Endothelial cell of hepatic sinusoid (primary cell): ENCODE results near the gene SHOC1.
"Not testable (repeated sequence)": the region's sequence is repeated elsewhere in the genome, so short reads cannot be mapped to it uniquely, and the experiment has no call there.

Experiments
- in situ Hi-C: cut with HindIII; loops from 2 replicates; pipeline ENCODE4 v1.10.0; 2017; ENCODE audit warnings: low sequenced_read_pairs

The SHOC1 gene

DNA sequence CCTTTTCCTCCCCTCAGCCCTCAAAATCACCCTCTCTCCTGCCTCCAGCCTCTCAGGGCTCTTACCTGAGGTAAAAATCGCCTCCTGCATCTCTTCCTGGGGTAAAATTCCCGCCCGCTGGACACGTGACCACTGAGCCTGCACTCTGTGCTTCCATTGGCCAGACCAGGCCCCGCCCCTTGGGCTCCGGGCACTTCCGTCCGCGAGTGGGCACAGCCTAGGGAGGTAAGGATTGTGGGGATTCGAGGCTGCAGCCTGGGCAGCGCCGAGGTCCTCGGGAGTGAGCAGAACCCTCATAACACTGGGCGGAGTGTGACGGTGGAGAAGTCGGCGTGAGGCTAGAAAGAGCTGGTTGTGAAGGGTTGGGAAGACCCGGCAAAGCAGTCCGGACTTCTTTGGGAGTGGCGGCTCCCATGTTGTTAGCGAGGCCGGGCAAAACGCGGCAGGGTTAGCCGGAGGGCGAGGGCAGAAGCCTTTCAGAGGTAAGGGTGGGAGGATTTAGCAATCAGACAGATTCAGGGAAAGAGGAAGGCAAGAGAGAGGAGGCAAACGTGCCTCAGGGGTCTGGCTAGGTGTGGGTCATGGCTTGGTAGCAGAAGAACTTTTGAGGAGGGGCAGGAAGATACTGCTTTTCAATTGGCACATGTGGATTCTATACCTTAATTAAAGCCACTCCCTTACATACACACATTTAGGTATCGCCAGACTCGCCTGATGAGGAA lies at the start of gene SHOC1:
Gene SHOC1 (minus strand): TSS at position 103 of the 722 bp plus-strand sequence. CDS start 3,519 bp downstream, outside the sequence.
- in situ Hi-C loops, result no loop called here

DNA sequence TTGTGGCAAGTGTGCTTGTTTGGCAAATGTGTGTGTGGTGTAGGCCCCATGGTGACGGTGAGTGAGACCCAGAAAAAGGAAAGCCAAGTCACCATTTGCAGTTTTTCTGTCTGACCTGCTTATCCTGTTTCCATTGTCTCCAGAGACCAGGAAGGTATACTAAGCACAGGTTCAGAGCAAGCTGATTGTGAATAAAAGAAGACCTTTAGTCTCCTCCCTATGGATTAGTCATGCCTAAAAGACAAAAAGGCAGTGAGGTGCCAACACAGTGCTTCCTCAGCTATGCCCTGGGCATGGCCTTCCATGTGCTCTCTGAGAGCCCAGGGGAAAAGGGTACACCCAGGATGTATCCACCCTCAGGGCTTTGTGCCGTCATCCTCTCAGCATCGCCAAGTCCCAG lies 49.2 kb upstream of the SHOC1 start:
- in situ Hi-C loops, result no loop called here

DNA sequence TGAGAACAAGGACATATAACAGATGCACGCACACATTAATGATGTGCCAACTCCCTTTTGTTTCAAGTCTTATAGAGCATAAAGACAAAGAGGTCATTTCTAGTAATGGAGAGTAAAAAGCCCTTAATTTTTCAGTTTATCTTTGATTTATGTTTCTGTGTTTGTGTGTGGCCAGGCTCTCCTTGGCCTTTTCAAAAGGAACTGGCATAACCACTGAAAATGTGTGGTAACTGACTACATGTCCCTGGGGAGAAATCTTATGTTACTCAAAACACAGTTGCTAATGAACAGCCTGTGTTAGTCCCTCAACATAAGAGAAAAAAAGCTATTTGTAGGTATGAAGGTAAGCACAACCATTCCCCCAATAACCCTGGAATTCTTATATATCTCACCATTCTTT lies 47.6 kb upstream of the SHOC1 start:
- in situ Hi-C loops, result no loop called here

DNA sequence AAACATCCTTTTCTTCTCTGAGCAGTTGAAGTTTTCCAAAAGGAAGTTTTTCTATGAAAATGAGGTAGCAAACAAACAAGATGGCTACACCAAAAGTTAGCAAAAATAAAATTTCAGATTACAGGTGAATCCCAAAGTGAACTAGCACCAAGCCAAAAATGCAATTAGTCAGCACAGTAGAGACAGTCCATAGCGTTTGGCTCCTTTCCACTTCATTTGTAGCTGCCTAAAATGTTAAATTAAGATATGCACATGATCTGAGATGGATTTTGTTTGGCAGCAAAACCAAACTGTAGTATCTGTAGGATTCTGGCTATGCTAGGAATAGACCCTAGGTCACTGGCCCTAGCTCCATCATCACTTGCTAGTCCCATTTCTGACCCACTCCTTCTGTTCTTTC lies 45.7 kb upstream of the SHOC1 start:
- in situ Hi-C loops, result no loop called here

DNA sequence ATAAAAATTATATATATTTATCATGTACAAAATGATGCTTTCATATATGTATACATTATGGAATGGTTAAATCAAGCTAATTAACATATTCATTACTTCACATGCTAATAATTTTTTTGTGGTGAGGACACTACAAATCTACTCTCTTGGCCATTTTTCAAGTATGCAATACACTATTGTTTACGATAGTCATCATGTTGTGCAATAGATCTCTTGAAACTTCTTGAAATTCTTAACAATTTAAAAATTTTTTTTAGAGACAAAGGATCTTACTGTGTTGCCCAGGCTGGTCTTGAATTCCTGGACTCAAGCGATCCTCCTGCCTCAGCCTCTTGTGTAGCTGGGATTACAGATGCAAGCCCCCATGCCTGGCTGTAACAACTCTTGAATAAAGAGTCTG lies 45.2 kb upstream of the SHOC1 start:
- in situ Hi-C loops, result no loop called here

DNA sequence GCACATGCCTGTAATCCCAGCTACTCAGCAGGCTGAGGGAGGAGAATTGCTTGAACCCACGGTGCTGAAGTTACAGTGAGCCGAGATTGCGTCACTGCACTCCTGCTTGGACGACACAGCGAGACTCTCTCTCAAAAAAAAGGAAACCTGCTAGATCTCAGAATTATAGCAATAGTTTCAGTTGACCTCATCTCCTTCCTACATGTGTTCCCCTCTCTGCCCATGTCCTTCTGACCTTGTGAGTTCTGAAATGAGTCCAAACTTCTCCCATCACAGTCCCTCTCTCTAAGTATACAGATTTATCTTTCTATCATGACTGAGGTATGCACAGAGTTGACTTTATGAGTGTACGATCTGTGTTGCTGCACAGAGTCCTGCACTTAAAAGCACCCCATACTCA lies 44.6 kb upstream of the SHOC1 start:
- in situ Hi-C loops, result no loop called here

DNA sequence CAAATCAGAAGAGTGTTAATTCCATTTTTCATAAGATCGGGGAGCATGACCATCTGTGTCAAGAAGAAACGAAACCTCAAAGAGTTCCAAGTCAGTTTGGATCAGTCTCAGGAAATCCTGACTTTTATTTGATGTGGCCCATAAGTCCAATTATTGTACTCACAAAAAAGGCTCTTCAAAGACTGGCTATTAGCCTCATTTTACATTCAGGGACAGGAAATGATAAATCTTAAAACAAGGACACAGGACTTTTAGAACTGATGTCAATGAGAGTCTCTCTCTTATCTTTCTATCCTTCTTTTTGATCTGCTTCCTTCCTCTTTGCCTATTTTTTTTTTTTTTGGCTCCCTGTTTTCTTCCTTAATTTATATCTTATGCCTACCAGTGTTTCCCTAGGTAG lies 43.7 kb upstream of the SHOC1 start:
- in situ Hi-C loops, result no loop called here

DNA sequence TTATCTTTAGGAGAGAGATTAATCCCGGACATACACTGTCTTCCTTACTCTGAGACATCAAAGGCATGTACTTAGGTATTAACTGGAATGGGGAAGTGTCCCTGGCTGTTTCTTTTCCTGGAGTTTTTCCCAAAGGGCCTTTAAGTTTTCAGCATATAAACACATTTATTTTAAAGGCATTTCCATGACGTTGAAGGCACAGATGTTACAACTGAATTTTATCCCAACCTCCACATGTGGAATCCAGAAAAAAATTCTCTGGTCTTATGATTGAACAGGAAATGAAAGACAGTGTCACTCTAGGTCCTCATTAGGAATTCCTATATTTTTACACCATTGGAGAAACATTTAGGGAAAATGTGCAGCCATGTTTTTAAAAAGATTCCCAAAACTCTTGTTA lies 41.6 kb upstream of the SHOC1 start:
- in situ Hi-C loops, result no loop called here

DNA sequence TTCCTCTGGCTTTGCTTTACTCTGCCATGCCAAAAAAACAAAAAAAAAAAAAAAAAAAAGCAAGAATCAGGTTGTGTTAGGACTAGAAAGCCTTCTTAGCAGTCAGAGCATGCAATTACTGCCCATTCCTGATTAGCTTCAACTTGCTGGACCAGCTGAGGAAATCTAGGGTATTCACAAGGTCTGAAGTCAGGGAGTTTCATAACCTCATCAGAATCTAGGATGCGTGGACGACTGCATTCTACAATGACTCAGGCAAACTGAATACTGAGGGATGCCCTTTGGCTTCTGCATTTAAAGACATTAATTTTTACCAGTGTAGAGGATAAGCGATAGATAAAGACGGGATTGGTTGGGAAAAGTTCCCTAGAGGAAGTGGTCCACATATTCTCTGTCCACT lies 39.2 kb upstream of the SHOC1 start:
- in situ Hi-C loops, result no loop called here

DNA sequence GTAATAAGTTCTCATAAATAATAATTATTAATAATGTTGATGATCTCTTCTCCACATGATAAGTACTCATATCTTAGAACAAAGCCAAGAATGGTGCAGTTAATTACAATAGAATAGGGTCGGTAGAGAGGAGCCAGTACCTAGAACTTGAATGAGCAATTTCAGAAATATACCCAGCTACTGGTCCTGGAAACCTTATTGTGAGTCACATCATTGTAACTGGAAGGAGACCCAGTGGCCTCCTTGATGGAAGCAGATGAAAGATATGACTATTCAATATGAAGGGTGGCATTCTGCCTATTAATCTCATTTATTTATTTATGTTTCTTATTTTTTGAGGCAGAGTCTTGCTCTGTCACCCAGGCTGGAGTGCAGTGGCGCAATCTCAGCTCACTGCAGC lies 37.7 kb upstream of the SHOC1 start:
- in situ Hi-C loops, result no loop called here

DNA sequence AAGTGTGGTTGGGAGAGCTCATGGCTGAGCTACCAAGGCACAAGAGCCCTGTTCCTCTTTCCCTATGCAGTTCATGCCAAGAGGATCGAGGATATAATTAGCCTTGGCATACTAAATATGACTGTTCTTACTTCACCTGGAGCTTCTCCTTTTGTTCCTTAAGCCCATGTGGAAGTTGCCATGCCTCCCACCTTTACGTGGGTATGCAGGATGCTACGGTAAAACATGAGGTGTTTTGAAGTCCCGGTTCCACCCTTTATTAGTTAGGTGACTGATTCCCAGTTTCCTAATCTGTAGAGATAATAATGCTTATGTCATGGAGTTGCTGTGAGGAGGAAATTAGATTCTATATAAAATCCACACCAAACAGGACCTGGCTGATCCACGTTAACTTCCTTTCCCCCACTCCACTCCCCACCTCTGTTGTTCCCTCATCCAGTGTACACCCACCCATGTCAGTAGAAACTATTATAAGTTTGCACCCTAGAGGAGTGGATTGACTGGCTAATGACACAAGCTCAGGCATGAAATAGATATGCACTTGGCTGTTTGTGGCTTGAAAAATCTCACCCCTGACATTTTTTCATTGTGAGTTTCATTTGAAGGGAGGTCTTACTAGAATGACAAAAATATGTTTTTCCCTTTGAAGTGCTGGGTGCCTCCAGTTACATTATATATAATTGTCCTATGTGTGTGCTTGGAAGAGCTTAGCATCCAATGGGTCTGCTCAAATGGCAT lies 36.8 kb upstream of the SHOC1 start:
- in situ Hi-C loops, result no loop called here

DNA sequence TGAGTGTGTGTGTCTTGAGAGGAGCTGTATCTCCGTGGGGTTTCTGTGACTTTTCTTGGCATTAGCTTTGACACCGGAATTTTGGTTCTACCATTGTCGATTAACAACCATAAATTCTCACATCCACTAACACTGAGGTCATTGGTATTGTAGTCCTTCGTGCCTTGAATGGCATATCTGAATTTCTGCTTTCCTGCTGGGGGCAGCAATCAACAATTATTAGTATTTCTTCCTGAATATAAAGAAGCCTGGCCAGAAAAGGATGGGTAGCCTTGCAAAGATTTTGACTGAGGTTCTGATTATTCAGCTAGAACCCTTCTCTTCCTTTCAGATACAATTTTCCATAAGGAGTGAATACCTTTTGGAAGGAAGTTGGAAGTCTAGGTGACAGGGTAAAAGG lies 33.5 kb upstream of the SHOC1 start:
- in situ Hi-C loops, result no loop called here

DNA sequence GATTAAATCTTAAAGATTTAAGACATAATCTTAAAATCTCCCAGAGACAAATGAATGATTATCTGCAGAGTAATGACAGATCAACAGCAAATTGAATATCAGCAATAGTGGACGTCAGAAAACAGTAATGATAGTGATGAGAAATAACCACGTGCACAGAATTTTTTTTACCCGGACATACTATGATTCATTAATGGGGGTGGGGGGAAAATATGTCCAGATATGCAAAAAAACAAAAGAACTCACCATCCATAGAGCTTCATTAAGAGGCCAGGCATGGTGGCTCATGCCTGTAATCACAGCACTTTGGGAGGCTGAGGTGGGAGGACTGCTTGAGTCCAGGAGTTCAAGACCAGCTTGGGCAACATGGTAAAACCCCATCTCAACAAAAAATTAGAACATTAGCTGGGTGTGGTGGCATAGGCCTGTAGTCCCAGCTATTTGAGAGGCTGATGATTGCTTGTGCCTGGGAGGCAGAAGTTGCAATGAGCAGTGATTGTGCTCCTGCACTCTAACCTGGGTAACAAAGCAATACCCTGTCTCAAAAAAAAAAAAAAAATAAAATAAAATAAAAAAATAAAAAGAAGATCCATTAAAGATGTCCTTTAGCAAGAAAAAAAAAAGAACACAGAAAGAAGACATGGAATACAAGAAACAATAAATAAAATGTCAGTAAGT lies 30.9 kb upstream of the SHOC1 start:
- in situ Hi-C loops, result no loop called here

DNA sequence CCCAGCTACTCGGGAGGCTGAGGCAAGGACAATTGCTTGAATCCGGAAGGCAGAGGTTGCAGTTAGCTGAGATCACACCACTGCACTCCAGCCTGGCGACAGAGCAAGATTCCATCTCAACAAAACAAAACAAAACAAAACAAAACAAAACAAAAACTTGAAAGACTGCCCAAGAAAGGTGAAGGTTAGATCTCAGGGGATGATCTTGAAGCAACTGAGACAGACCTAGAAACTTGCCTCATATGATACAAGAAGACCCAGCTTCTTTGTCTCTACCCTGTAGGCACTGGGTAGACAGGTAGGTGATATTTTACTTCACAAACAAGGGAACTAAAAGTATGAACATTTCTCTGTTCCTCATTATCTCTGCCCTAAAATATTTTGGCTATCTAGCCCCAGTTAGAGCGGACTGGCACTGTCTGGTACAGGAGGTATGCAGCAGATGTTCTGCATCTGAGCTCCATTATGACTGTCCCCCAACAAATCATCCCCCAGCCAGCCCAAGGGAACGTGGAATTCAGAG lies 26.3 kb upstream of the SHOC1 start:
- in situ Hi-C loops, result no loop called here

DNA sequence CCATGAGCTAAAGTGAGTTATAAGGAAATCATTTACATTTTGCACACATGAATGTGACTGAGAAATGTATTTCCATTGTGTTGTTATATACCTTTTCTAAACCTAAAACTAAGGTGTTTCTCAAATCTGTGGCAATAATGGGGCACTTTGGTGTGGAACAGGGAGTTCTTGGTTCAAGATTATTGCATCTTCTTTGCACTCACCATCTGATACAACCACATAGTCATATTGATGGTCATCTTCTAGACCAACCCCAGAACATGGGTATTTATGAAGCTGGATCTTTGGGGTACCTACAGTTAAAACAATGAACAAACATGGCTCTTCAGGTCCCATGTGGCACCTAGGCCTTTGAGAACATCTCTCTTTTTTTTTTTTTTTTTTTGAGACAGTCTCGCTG lies 24.6 kb upstream of the SHOC1 start:
- in situ Hi-C loops, result no loop called here

DNA sequence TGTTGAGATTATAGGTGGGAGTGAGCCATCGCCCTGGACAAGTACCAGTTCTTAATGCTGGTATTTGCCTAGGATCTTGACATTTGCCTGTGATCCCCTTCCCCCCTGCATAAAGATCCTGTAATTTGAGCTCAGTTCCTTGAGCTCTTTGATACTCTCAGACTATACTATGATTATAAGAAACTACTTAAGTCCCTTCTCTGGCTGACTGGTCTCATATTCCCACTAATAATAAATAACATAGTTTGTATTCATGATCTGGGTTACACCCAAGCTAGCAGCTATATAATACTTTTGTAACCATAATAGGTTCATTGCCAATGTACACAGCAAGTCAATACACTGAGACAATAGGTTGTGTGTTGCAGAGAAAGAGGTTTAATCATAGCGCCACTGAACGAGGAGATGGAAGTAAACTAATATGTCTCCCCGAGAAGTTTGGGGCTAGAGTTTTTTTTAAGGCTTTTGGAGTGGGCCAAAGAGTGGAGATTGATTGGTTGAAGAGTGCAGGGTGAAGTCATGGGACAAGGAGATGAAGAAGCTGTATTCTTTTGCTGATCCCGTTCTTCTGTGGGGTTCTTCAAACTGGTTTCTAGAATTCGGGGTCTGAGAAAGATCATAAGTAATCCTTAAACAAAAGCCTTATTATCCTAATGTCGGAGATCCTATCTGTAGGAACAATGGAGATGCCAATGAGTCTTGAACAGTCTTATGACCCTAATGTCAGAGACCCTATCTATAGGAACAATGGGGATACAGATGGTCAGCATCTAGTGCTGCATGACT lies 20.7 kb upstream of the SHOC1 start:
- in situ Hi-C loops, result no loop called here

DNA sequence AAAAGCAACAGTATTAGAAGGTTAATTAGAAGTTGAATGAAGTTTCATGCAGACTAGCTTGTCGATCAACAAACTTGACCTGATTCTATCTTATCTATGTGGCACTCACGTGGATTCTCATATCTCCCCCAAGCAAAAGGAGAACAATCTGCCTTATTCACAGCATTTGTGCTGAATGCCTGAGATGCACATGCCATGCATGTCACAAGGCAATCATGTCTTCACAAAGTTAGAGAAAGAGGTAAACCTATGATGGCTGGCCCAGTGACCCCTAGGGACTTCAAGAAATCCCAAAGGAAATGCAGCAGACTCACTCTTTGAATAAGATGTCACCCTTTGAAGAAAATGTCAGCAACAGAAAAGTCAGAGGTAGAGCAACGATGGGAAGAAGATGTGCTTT lies 17.6 kb upstream of the SHOC1 start:
- in situ Hi-C loops, result no loop called here

DNA sequence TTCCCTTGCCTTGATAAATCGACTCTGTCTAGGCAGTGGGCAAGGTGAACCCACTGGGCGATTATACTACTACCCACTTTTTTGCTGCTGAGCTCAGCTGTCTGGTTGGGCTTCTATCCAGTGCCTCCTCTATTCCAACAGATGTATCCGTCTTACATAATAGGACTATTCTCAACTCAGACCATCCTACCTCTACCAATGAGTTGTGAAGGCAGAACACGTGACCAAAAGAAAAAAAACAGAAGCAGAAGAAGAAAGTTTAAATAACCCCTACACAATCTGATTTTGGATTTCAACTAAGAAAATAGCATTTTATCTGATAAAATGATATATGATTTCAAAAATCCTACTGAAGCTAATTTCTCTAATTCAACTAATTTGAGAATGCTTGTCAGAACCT lies 16.2 kb upstream of the SHOC1 start:
- in situ Hi-C loops, result no loop called here

DNA sequence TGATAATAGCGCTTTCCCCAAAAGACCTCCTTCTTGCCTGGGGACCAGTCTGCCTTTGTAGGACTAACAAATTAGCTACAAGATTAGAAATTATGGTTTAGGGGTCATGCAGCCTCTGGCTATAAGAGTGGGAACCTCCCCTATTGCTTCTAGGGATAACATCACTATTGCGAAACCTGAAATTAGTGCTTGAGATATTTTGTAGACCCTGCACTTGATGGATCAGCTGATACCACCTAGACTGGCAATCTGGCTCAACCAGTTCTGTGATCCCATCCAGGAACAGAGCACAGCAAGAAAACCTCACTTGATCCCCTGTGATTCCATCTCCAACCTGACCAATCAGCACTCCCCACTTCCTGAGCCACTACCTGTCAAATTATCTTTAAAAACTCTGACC lies 15.7 kb upstream of the SHOC1 start:
- in situ Hi-C loops, result not testable (repeated sequence)

DNA sequence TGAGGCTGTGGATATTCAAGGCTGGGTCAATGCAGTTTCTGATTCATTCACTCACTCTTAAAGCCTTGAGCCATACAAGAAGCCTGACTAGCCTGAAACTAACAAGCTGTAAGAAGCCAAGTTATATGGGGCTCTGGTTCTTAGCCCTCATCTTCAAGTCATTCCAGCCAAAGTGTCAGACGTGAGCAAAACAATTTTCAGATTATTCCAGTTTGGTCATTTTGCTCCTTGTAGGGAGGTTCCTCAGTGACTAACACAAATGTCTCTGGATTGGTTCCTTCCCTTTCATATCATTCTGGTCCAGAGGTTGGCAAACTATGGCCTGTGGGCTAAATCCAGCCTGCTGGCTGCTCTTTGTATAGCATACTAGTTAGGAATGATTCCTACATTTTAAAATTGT lies 12.5 kb upstream of the SHOC1 start:
- in situ Hi-C loops, result no loop called here

DNA sequence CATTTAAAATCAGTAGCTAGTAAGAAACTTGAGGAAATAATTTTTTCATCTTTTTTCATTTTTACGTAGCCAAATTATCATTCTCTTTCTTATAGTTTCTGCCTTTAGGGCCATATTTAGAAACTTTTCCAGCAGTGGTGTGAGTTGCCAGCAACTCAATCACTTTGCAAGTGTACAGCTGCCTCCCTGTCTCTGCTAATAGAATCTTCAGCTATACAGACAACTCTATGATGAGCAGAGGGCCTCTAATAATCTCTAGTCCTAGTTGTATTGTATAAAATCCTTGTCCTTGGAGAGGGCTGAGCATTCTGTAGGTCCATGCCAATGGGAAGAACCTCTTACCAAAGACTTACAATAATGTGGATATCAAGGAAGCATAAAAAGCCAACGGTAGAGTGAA lies 11.5 kb upstream of the SHOC1 start:
- in situ Hi-C loops, result no loop called here
